Calu3 (cell line): Measurements from ENCODE around the gene NNT. TPM values are rescaled to one million over a fixed set of nuclear protein-coding genes. Genes with fewer than 3 reads are reported as not detected.
"Not testable (repeated sequence)": the region's sequence is repeated elsewhere in the genome, so short reads cannot be mapped to it uniquely, and the experiment has no call there.

ENCODE experiments used
- BruUV-seq: library from RNA; stranded (reverse); fragments of 400-500 nt; replicated peaks from 2 replicates; lab custom pipeline; 2021; lab: Mats Ljungman, UMichigan
- CTCF ChIA-PET: fragments of 300-600 bp; sonication (Branson Sonifier 250); formaldehyde crosslinking; loops from one replicate; lab custom pipeline; 2022; ENCODE audit warnings: antibody characterized with exemption; lab: Charles Lee
- DNase-seq: peaks from one replicate; pipeline ENCODE4 v3.0.0; 2022
- H3K27ac Mint-ChIP-seq: one replicate; pipeline ENCODE4 v1.8.0; 2022; ENCODE audit warnings: mixed read lengths; ENCODE audit not compliant: unreplicated experiment
- H3K27me3 Mint-ChIP-seq: one replicate; pipeline ENCODE4 v1.8.0; 2022; ENCODE audit warnings: mixed read lengths; ENCODE audit not compliant: unreplicated experiment
- H3K36me3 Mint-ChIP-seq: one replicate; pipeline ENCODE4 v1.8.0; 2022; ENCODE audit warnings: mild to moderate bottlenecking, moderate library complexity, mixed read lengths; ENCODE audit not compliant: insufficient read depth, unreplicated experiment
- H3K4me1 Mint-ChIP-seq: one replicate; pipeline ENCODE4 v1.8.0; 2022; ENCODE audit warnings: mild to moderate bottlenecking, low read depth, mixed read lengths; ENCODE audit not compliant: unreplicated experiment
- H3K4me3 Mint-ChIP-seq: one replicate; pipeline ENCODE4 v1.8.0; 2022; ENCODE audit warnings: mild to moderate bottlenecking, low read depth, moderate library complexity, mixed read lengths; ENCODE audit not compliant: unreplicated experiment
- H3K9me3 Mint-ChIP-seq: one replicate; pipeline ENCODE4 v1.8.0; 2022; ENCODE audit warnings: low read depth, mixed read lengths; ENCODE audit not compliant: unreplicated experiment
- intact Hi-C: fragments of 100-400 bp; cut with micrococcal nuclease; formaldehyde crosslinking; loops from one replicate; pipeline ENCODE4 v1.10.0; 2022; ENCODE audit not compliant: unreplicated experiment
- total RNA-seq: library from RNA; stranded (reverse); gene quantifications from 2 replicates; pipeline ENCODE4 v1.2.3, GENCODE V29; 2022
- TF ChIP-seq, protein P1 (sequence below): fragments of 200-600 bp; IDR thresholded peaks from one replicate; pipeline ENCODE4 v1.8.0; 2022; ENCODE audit warnings: antibody characterized with exemption; ENCODE audit not compliant: unreplicated experiment

NNT gene
- total RNA-seq, 1 experiment from 2014 or later = 72.4 TPM

DNA sequence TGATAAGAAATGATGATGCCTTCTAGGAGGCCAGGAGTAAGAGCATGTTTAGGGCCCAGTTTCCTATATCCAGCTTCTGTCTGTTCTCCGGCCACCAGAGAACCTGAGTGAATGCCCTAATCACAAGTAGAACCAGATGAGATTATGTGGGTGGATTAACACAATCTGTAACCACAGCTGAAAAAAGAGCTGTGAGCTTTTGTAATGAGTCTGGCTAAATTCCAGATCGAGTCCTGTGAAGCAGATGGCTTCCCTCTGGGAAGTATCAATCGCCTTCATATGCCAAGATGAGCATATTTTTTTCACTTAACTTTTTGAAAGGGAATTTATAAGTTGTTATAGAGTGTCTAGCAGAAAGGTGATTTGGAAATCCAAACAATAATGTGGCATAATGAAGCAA lies 99.8 kb downstream of the NNT start:
- TF ChIP-seq, protein P1, sequence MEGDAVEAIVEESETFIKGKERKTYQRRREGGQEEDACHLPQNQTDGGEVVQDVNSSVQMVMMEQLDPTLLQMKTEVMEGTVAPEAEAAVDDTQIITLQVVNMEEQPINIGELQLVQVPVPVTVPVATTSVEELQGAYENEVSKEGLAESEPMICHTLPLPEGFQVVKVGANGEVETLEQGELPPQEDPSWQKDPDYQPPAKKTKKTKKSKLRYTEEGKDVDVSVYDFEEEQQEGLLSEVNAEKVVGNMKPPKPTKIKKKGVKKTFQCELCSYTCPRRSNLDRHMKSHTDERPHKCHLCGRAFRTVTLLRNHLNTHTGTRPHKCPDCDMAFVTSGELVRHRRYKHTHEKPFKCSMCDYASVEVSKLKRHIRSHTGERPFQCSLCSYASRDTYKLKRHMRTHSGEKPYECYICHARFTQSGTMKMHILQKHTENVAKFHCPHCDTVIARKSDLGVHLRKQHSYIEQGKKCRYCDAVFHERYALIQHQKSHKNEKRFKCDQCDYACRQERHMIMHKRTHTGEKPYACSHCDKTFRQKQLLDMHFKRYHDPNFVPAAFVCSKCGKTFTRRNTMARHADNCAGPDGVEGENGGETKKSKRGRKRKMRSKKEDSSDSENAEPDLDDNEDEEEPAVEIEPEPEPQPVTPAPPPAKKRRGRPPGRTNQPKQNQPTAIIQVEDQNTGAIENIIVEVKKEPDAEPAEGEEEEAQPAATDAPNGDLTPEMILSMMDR = no peak
- no peaks in the 10 kb centered on the region for H3K36me3 Mint-ChIP-seq
- intact Hi-C loops = no loop called here
- H3K4me1 Mint-ChIP-seq = no peaks in the 10 kb centered on the region
- CTCF ChIA-PET = no interaction called here
- no peaks in the 10 kb centered on the region for H3K27me3 Mint-ChIP-seq
- BruUV-seq = no TSS peak
- DNase-seq = no peak
- H3K4me3 Mint-ChIP-seq = no peak overlapping the region
- H3K27ac Mint-ChIP-seq = no peak overlapping the region
- no peaks in the 10 kb centered on the region for H3K9me3 Mint-ChIP-seq

DNA sequence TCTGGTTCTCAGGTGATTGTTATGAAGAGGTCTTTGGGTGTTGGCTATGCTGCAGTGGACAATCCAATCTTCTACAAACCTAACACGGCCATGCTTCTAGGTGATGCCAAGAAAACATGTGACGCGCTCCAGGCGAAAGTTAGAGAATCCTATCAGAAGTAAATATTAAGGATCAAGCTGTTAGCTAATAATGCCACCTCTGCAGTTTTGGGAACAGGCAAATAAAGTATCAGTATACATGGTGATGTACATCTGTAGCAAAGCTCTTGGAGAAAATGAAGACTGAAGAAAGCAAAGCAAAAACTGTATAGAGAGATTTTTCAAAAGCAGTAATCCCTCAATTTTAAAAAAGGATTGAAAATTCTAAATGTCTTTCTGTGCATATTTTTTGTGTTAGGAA lies 101.3 kb downstream of the NNT start:
- Mint-ChIP-seq H3K27me3 (no peaks in the 10 kb centered on the region), H3K9me3 (no peaks in the 10 kb centered on the region), H3K4me3 (no peak overlapping the region), H3K27ac (no peak overlapping the region), H3K36me3 (no peaks in the 10 kb centered on the region), H3K4me1 (no peaks in the 10 kb centered on the region)
- TF ChIP-seq, protein P1 = no peak
- BruUV-seq = no TSS peak
- intact Hi-C loops = no loop called here
- CTCF ChIA-PET = no interaction called here
- DNase-seq = no peak

DNA sequence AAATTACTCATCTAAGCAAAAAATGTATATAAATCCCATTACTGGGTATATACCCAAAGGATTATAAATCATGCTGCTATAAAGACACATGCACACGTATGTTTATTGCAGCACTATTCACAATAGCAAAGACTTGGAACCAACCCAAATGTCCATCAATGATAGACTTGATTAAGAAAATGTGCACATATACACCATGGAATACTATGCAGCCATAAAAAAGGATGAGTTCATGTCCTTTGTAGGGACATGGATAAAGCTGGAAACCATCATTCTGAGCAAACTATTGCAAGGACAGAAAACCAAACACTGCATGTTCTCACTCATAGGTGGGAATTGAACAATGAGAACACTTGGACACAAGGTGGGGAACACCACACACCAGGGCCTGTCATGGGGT lies 103.6 kb downstream of the NNT start:
- H3K4me1 Mint-ChIP-seq, H3K36me3 Mint-ChIP-seq, CTCF ChIA-PET, H3K27ac Mint-ChIP-seq, H3K9me3 Mint-ChIP-seq, intact Hi-C loops, H3K4me3 Mint-ChIP-seq, DNase-seq, H3K27me3 Mint-ChIP-seq, BruUV-seq: not testable (repeated sequence)

DNA sequence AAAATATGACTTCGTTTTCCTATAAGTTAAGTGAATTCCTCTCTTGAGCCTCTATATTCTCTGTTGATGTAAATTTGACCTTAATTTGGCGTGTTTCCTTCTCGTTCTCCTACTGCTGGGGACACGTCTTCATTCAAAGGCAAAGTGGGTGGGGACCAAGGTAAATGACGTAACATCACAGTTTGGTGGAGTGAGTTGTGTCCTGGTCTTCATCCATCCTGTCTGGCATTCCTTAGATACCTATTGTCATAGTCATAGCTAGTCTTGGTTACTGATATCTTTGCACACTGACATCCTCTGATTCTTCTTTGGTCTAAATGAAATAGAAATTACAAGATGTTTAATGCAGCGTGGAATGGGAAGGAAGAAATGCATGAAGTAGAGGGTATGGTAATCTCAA lies 108.5 kb downstream of the NNT start:
- TF ChIP-seq, protein P1 = no peak
- CTCF ChIA-PET = no interaction called here
- no peak overlapping the region for H3K4me3 Mint-ChIP-seq
- no peaks in the 10 kb centered on the region for H3K4me1 Mint-ChIP-seq
- DNase-seq = no peak
- no TSS peak for BruUV-seq
- intact Hi-C loops = no loop called here
- no peaks in the 10 kb centered on the region for H3K9me3 Mint-ChIP-seq
- no peaks in the 10 kb centered on the region for H3K27me3 Mint-ChIP-seq
- H3K27ac Mint-ChIP-seq = no peak overlapping the region
- no peaks in the 10 kb centered on the region for H3K36me3 Mint-ChIP-seq

DNA sequence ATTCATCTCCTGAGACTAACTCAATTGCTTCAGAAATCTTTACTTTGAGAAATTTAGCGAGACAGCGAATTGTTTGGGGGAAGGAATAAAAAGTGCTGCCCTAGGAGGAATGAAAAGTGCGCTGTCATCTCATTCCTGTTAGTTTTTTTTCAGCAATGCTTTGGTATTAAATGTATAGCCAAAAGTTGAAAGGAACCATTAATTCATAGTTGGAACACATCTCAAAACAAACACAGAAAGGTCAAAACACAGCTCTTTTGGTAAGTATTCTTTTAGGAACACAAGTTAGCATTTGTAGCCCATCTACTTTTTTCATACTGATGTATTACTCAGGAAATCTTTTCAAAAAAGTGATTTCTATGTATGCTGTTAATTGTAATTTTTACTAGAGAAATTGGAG lies 109.1 kb downstream of the NNT start:
- TF ChIP-seq, protein P1 = no peak
- DNase-seq = no peak
- H3K36me3 Mint-ChIP-seq = no peaks in the 10 kb centered on the region
- no peaks in the 10 kb centered on the region for H3K4me1 Mint-ChIP-seq
- no peak overlapping the region for H3K4me3 Mint-ChIP-seq
- CTCF ChIA-PET = no interaction called here
- no peak overlapping the region for H3K27ac Mint-ChIP-seq
- no peaks in the 10 kb centered on the region for H3K27me3 Mint-ChIP-seq
- H3K9me3 Mint-ChIP-seq = no peaks in the 10 kb centered on the region
- intact Hi-C loops = no loop called here
- BruUV-seq = no TSS peak

DNA sequence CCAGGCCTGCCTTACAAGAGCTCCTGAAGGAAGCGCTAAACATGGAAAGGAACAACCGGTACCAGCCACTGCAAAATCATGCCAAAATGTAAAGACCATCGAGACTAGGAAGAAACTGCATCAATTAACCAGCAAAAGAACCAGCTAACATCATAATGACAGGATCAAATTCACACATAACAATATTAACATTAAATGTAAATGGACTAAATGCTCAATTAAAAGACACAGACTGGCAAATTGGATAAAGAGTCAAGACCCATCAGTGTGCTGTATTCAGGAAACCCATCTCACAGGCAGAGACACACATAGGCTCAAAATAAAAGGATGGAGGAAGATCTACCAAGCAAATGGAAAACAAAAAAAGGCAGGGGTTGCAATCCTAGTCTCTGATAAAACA lies 116.8 kb downstream of the NNT start:
- DNase-seq, H3K9me3 Mint-ChIP-seq, BruUV-seq, H3K36me3 Mint-ChIP-seq, H3K4me1 Mint-ChIP-seq, H3K4me3 Mint-ChIP-seq, CTCF ChIA-PET, H3K27ac Mint-ChIP-seq, H3K27me3 Mint-ChIP-seq: not testable (repeated sequence)
- intact Hi-C loops = loop anchor here (10.0 kb wide), 1 partner anchor 815 kb away; no protein-coding TSS in a partner anchor
